LNCaP clone FGC (cell line): Measurements from ENCODE around the gene MUC2.

Experiments used
- DNase-seq: peaks from one replicate; pipeline ENCODE4 v3.0.0-alpha.2; 2011; ENCODE audit warnings: low read depth
- H3K4me3 ChIP-seq: 2 replicates; pipeline ENCODE4 v1.5.1; 2011; ENCODE audit warnings: mild to moderate bottlenecking, low read depth, low read length, control low read depth
- TF ChIP-seq, protein P1 (sequence below): IDR thresholded peaks from 2 replicates; pipeline ENCODE4 v1.5.1; 2012; ENCODE audit warnings: mild to moderate bottlenecking; ENCODE audit not compliant: control insufficient read depth, insufficient read depth; ENCODE audit errors: extremely low read depth

Gene MUC2

DNA sequence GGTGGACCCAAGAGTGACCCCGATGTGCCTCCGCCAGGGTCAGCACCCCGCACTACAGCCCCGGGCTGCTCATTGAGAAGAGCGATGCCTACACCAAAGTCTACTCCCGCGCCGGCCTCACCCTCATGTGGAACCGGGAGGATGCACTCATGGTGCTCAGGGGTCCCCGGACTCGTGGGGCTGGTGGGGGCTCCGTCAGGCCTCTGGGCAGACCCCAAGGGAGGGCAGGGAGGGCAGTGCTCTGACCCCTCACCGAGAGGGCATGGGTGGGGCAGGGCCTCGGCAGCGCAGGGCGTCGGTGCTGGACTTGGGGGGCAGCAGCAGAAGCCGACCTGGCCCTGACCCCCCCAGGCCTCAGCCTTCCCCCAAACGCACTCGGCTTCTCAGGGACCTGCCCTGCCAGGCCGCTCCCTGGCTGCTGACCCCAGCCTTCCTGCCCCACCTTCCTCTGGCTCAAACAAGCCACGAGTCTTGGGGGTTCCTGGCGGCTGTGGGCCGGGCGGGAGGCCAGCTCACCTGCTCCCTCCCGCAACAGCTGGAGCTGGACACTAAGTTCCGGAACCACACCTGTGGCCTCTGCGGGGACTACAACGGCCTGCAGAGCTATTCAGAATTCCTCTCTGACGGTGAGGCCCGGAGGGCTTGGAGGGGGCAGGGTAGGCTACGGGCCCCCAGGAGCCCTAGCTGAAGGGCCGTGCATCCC is 2.9 kb downstream of the MUC2 start:
- H3K4me3 ChIP-seq, result no peak overlapping the region
- TF ChIP-seq, protein P1, sequence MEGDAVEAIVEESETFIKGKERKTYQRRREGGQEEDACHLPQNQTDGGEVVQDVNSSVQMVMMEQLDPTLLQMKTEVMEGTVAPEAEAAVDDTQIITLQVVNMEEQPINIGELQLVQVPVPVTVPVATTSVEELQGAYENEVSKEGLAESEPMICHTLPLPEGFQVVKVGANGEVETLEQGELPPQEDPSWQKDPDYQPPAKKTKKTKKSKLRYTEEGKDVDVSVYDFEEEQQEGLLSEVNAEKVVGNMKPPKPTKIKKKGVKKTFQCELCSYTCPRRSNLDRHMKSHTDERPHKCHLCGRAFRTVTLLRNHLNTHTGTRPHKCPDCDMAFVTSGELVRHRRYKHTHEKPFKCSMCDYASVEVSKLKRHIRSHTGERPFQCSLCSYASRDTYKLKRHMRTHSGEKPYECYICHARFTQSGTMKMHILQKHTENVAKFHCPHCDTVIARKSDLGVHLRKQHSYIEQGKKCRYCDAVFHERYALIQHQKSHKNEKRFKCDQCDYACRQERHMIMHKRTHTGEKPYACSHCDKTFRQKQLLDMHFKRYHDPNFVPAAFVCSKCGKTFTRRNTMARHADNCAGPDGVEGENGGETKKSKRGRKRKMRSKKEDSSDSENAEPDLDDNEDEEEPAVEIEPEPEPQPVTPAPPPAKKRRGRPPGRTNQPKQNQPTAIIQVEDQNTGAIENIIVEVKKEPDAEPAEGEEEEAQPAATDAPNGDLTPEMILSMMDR, result no peak
- no peak for DNase-seq

DNA sequence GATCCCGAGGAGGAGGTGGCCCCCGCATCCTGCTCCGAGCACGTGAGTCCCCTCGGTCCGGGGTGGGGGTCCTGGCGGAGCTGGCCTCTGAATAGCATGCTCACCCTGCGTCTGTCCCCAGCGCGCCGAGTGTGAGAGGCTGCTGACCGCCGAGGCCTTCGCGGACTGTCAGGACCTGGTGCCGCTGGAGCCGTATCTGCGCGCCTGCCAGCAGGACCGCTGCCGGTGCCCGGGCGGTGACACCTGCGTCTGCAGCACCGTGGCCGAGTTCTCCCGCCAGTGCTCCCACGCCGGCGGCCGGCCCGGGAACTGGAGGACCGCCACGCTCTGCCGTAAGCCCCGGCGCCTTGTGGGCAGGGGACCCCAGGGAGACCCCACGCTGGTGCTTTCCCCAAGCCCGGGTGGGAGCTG is 3.5 kb downstream of the MUC2 start:
- no peak for DNase-seq
- TF ChIP-seq, protein P1, result no peak

DNA sequence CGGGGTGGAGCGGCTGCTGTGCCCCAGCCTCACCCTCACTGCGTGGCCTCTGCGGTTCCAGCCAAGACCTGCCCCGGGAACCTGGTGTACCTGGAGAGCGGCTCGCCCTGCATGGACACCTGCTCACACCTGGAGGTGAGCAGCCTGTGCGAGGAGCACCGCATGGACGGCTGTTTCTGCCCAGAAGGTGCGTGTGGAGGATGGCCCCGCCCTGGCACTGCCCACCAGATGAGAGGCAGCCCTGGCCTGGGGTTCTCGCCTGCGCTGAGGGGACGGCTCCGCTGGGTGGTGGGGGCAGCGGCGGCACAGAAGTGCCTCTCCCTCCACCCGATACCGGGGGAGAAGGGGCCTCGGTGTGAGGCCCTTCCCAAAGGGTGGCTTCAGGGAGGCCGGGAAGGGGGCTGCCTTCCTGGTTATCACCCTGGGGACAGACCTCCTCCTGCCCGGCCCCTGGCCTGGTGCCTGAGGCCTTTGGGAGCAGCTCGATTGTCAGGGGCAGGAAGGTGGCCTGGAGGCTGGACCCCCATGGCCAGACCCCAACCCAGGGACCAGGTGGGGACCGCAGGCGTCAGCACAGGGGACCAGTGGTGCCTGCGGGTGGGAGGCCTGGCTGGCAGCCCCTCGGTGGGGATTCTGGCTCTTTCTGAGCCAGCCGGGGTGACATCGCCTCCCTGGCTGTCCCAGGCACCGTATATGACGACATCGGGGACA is 7.1 kb downstream of the MUC2 start:
- H3K4me3 ChIP-seq, result no peak overlapping the region
- DNase-seq, result no peak
- TF ChIP-seq, protein P1, result no peak

More for the DNA sequence above, 3.5 kb downstream of the MUC2 start:
- H3K4me3 ChIP-seq, result no peak overlapping the region

DNA sequence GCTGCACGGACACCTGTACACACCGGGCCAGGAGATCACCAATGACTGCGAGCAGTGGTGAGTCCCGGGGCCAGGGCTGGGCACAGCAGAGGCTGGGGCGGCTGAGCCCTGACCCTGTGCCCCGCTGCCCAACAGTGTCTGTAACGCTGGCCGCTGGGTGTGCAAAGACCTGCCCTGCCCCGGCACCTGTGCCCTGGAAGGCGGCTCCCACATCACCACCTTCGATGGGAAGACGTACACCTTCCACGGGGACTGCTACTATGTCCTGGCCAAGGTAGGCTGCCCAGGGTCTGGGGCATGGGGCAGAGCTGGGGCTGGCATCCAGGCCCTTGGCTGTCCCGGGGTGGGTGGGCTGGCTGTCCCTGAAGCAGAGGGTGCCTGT is 7.7 kb downstream of the MUC2 start:
- H3K4me3 ChIP-seq, result no peak overlapping the region
- TF ChIP-seq, protein P1, result no peak
- DNase-seq, result no peak

DNA sequence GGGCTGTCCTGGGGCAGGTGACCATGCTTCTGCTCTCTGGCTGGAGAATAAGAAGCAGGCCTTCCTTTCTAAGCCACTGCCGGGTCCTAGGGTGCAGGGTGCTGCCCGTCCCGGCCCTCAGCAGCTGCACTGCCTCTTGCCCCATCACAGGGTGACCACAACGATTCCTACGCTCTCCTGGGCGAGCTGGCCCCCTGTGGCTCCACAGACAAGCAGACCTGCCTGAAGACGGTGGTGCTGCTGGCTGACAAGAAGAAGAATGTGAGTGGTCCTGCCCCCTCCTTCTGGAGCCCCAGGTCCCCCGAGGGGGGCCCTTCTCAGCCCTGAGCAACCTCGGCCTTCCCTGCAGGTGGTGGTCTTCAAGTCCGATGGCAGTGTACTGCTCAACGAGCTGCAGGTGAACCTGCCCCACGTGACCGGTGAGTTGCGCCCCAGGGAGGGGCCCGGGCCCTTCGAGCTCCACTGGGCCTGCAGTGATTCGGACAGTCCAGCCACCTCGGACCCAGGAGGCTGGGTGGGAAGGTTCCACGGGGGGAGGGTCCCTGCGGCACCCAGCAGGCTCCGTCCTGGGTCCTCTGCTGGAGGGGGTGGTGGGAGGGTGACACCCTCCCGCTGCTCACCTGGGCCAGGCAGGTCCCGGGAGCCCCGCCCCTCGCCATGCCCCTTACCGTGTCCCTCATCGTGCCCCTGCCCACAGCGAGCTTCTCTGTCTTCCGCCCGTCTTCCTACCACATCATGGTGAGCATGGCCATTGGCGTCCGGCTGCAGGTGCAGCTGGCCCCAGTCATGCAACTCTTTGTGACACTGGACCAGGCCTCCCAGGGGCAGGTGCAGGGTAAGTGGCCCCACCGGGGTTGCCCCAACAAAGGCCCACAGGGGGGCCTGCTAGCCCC is 8.3 kb downstream of the MUC2 start:
- H3K4me3 ChIP-seq, result no peak overlapping the region
- no peak for DNase-seq
- TF ChIP-seq, protein P1, result no peak

DNA sequence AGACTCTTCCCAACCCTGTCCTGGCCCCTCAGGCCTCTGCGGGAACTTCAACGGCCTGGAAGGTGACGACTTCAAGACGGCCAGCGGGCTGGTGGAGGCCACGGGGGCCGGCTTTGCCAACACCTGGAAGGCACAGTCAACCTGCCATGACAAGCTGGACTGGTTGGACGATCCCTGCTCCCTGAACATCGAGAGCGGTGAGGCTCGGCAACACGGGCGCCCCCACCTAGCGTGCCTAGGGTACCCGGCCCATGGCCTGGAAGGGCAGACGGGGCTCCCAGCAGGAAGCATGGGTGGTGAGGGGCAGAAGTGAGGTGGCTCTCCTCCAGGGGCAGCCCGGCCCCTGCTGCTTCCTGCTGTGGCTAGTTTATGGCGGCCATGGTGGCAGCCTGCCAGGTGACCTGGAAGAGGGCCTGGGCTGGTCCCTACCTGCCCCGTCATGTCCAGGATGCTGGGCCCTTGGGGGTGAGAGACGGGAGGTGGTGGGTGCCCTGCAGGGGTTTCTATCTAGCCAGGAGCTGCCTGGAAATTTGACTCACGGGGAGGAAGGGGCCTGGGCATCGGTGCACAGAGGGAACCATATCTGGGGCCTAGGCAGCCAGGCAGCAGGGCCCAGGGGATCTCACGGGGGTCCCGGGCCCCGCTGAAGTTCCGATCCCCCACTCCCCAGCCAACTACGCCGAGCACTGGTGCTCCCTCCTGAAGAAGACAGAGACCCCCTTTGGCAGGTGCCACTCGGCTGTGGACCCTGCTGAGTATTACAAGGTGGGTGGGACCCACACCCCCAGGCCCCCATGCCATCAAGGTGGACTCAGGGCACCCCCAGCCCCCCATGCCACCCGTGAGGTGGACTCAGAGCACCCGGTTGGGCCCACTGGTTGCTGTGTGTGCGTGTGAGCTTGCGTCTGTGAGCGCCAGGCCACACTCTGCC is 9.2 kb downstream of the MUC2 start:
- DNase-seq, result peak; percentile 7
- TF ChIP-seq, protein P1, result no peak
- no peak overlapping the region for H3K4me3 ChIP-seq
